Caco-2 (cell line): Measurements from ENCODE around the gene COX6B1. TPM values are rescaled to one million over a fixed set of nuclear protein-coding genes. Genes with fewer than 3 reads are reported as not detected.

Experiments
- BruUV-seq: library from RNA; stranded (reverse); fragments of 400-500 nt; replicated peaks from 2 replicates; lab custom pipeline; 2021; lab: Mats Ljungman, UMichigan
- CTCF ChIA-PET: fragments of 300-600 bp; sonication (Branson Sonifier 250); formaldehyde crosslinking; loops from one replicate; lab custom pipeline; 2022; ENCODE audit warnings: antibody characterized with exemption; lab: Charles Lee
- POLR2A ChIA-PET: fragments of 300-600 bp; sonication (Branson Sonifier 250); formaldehyde crosslinking; loops from one replicate; lab custom pipeline; 2022; ENCODE audit warnings: antibody characterized with exemption; lab: Charles Lee
- DNase-seq, 2 experiments: peaks; one replicate each; pipeline versions ENCODE4 v3.0.0 to v3.0.0-alpha.2; 2020 to 2022
- H3K27me3 ChIP-seq: replicated peaks from 2 replicates; pipeline ENCODE4 v1.6.0; 2011; ENCODE audit warnings: low read length; ENCODE audit not compliant: control insufficient read depth, insufficient read depth
- H3K36me3 ChIP-seq: 2 replicates; pipeline ENCODE4 v1.5.1; 2011; ENCODE audit warnings: low read length; ENCODE audit not compliant: control insufficient read depth, insufficient read depth
- H3K4me1 ChIP-seq: fragments of 250-450 bp; sonication (Bioruptor Pico); 2 replicates; pipeline ENCODE4 v1.5.1; 2020; ENCODE audit warnings: mild to moderate bottlenecking
- H3K4me3 ChIP-seq: 2 replicates; pipeline ENCODE4 v1.5.1; 2011; ENCODE audit warnings: low read depth, mild to moderate bottlenecking, control low read depth, low read length
- H3K9me3 ChIP-seq: fragments of 250-450 bp; sonication (Bioruptor Pico); 2 replicates; pipeline ENCODE4 v1.5.1; 2020; ENCODE audit warnings: mild to moderate bottlenecking, moderate library complexity
- H3K27ac Mint-ChIP-seq: one replicate; pipeline ENCODE4 v1.8.0; 2022; ENCODE audit warnings: mixed read lengths; ENCODE audit not compliant: unreplicated experiment
- H3K27me3 Mint-ChIP-seq: one replicate; pipeline ENCODE4 v1.8.0; 2022; ENCODE audit warnings: mixed read lengths; ENCODE audit not compliant: insufficient read depth, unreplicated experiment
- H3K36me3 Mint-ChIP-seq: one replicate; pipeline ENCODE4 v1.8.0; 2022; ENCODE audit warnings: mild to moderate bottlenecking, mixed read lengths; ENCODE audit not compliant: insufficient read depth, unreplicated experiment
- H3K4me1 Mint-ChIP-seq: one replicate; pipeline ENCODE4 v1.8.0; 2022; ENCODE audit warnings: low read depth, mixed read lengths; ENCODE audit not compliant: unreplicated experiment
- H3K4me3 Mint-ChIP-seq: one replicate; pipeline ENCODE4 v1.8.0; 2022; ENCODE audit warnings: mild to moderate bottlenecking, moderate library complexity, mixed read lengths; ENCODE audit not compliant: unreplicated experiment
- H3K9me3 Mint-ChIP-seq: one replicate; pipeline ENCODE4 v1.8.0; 2022; ENCODE audit warnings: mixed read lengths; ENCODE audit not compliant: unreplicated experiment
- CTCF ChIP-seq, 2 experiments: fragments of 200-600 bp in 1 of 2; IDR thresholded peaks; 1 replicate in 1 of 2; 2 replicates in 1 of 2; pipeline versions ENCODE4 v1.5.1 to v1.8.0; 2011 to 2022; ENCODE audit warnings: antibody characterized with exemption in 1 of 2, control low read depth in 1 of 2, inconsistent platforms in 1 of 2, low read depth in 1 of 2, low read length in 1 of 2, mild to moderate bottlenecking in 1 of 2, moderate library complexity in 1 of 2; ENCODE audit not compliant: insufficient read depth in 1 of 2, severe bottlenecking in 1 of 2, unreplicated experiment in 1 of 2
- intact Hi-C: fragments of 100-400 bp; cut with micrococcal nuclease; formaldehyde crosslinking; loops from one replicate; pipeline ENCODE4 v1.10.0; 2022; ENCODE audit not compliant: unreplicated experiment
- total RNA-seq: library from RNA; stranded (reverse); gene quantifications from 2 replicates; pipeline ENCODE4 v1.2.3, GENCODE V29; 2022

The COX6B1 gene
- total RNA-seq, 1 experiment from 2014 or later: 551 TPM

- H3K36me3 Mint-ChIP-seq: peaks cover 64% of the 10 kb centered on the region
- H3K4me1 Mint-ChIP-seq: peaks cover 7% of the 10 kb centered on the region
- H3K4me3 Mint-ChIP-seq: peak overlapping the region; percentile 100
- no peak for DNase-seq
- no peaks in the 10 kb centered on the region for H3K9me3 Mint-ChIP-seq
- no peak for TF ChIP-seq CTCF (IDR thresholded peaks at IDR 0.05; ENCODE audit: insufficient read depth in 1 of 2, low read depth in 1 of 2, low read length in 1 of 2, severe bottlenecking in 1 of 2, unreplicated experiment in 1 of 2)
- Histone ChIP-seq H3K9me3 (no peaks in the 10 kb centered on the region), H3K36me3 (peaks cover 6% of the 10 kb centered on the region), H3K4me3 (peak overlapping the region; percentile 90), H3K4me1 (no peaks in the 10 kb centered on the region), H3K27me3 (no peaks in the 10 kb centered on the region)
- ChIA-PET CTCF (no interaction called here), POLR2A (interaction anchor here (1.0 kb wide), 1 partner anchor 19 kb away, joined by 3 read pairs; the partner anchor contains the start of gene COX6B1)
- no peaks in the 10 kb centered on the region for H3K27me3 Mint-ChIP-seq
- peak overlapping the region; percentile 100 for H3K27ac Mint-ChIP-seq
- BruUV-seq: TSS peak; percentile 65
- intact Hi-C loops: loop anchor here (5.0 kb wide), 1 partner anchor 82 kb away; the partner anchor contains the start of gene TMEM147
Measured at GRCh38 chr19:35629332-35629633, 18.8 kb upstream of the COX6B1 start.

GRCh38 chr19:35633727-35634440, 14.2 kb upstream of the COX6B1 start:
- Mint-ChIP-seq H3K36me3 (peaks cover 80% of the 10 kb centered on the region), H3K27me3 (no peaks in the 10 kb centered on the region), H3K4me1 (peaks cover 7% of the 10 kb centered on the region), H3K27ac (no peak overlapping the region), H3K9me3 (no peaks in the 10 kb centered on the region), H3K4me3 (no peak overlapping the region)
- intact Hi-C loops: no loop called here
- H3K4me1 ChIP-seq: no peaks in the 10 kb centered on the region
- H3K36me3 ChIP-seq: peaks cover 6% of the 10 kb centered on the region
- no peaks in the 10 kb centered on the region for H3K9me3 ChIP-seq
- ChIA-PET CTCF (no interaction called here), POLR2A (no interaction called here)
- TF ChIP-seq CTCF (IDR thresholded peaks at IDR 0.05; ENCODE audit: insufficient read depth in 1 of 2, low read depth in 1 of 2, low read length in 1 of 2, severe bottlenecking in 1 of 2, unreplicated experiment in 1 of 2): no peak
- no peak overlapping the region for H3K4me3 ChIP-seq
- H3K27me3 ChIP-seq: no peaks in the 10 kb centered on the region
- DNase-seq: no peak
- no TSS peak for BruUV-seq

GRCh38 chr19:35636651-35637050, 11.5 kb upstream of the COX6B1 start:
- no peak overlapping the region for H3K4me3 Mint-ChIP-seq
- Histone ChIP-seq H3K4me3 (no peak overlapping the region), H3K36me3 (peaks cover 3% of the 10 kb centered on the region; the same call in 1 of the 2 replicates), H3K9me3 (no peaks in the 10 kb centered on the region), H3K27me3 (no peaks in the 10 kb centered on the region), H3K4me1 (no peaks in the 10 kb centered on the region)
- intact Hi-C loops: no loop called here
- peaks cover 58% of the 10 kb centered on the region for H3K36me3 Mint-ChIP-seq
- CTCF ChIA-PET: no interaction called here
- no peak for TF ChIP-seq CTCF (IDR thresholded peaks at IDR 0.05; ENCODE audit: insufficient read depth in 1 of 2, low read depth in 1 of 2, low read length in 1 of 2, severe bottlenecking in 1 of 2, unreplicated experiment in 1 of 2)
- POLR2A ChIA-PET: interaction anchor here (0.5 kb wide), 1 partner anchor 101 kb away, joined by 7 read pairs; no protein-coding TSS in a partner anchor
- no peak for DNase-seq
- H3K27me3 Mint-ChIP-seq: no peaks in the 10 kb centered on the region
- no TSS peak for BruUV-seq
- H3K27ac Mint-ChIP-seq: no peak overlapping the region
- no peaks in the 10 kb centered on the region for H3K9me3 Mint-ChIP-seq
- H3K4me1 Mint-ChIP-seq: no peaks in the 10 kb centered on the region
